Measurements from ENCODE around the gene RAB37. TPM values are rescaled to one million over a fixed set of nuclear protein-coding genes. Genes with fewer than 3 reads are reported as not detected.

The RAB37 gene
- total and polyA plus RNA-seq, 2 of the 13 experiments (the other 11 are each of a cell fraction or from before 2014, with no cell fraction given): 0.91 to 3.7 TPM

DNA sequence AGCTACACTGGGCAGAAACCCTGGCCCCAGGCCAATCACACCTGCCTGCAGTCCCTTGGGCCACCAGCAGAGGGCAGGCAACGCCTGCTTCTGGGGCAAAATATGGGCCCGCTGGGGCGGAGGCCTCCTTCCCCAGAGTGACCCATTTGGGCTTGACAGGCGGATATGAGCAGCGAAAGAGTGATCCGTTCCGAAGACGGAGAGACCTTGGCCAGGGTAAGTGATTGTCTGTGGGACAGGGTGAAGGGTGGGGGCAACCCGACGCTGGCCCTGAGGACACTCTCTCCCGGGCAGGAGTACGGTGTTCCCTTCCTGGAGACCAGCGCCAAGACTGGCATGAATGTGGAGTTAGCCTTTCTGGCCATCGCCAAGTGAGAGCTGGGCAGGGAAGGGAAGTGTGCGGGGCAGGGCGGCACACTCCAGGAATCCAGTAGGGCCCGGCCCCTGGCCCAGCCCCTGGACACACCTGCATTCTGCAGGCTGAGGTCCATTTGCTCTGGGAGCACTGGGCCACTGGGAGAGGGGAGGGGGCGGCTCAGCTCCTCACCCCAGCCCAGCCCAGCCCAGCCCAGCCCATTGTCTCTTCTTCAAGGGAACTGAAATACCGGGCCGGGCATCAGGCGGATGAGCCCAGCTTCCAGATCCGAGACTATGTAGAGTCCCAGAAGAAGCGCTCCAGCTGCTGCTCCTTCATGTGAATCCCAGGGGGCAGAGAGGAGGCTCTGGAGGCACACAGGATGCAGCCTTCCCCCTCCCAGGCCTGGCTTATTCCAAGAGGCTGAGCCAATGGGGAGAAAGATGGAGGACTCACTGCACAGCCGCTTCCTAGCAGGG lies 7.9 kb downstream of the RAB37 start (continued):
- no peak for TF ChIP-seq SSRP1 (CRISPR knock-in tag; IDR thresholded peaks at IDR 0.05)
- TF ChIP-seq, protein P1, sequence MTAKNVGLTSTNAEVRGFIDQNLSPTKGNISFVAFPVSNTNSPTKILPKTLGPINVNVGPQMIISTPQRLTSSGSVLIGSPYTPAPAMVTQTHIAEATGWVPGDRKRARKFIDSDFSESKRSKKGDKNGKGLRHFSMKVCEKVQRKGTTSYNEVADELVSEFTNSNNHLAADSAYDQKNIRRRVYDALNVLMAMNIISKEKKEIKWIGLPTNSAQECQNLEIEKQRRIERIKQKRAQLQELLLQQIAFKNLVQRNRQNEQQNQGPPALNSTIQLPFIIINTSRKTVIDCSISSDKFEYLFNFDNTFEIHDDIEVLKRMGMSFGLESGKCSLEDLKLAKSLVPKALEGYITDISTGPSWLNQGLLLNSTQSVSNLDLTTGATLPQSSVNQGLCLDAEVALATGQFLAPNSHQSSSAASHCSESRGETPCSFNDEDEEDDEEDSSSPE (CRISPR knock-in tag; IDR thresholded peaks at IDR 0.05): peak; percentile 59; the same call in 1 of the 2 replicates
- peak; percentile 33; the same call in 1 of the 2 replicates for TF ChIP-seq NFYB (CRISPR knock-in tag; IDR thresholded peaks at IDR 0.05)
- TF ChIP-seq SRSF4 (IDR thresholded peaks at IDR 0.05; ENCODE audit: low read depth, low read length, poor library complexity, severe bottlenecking): no peak
- TF ChIP-seq GMEB1 (CRISPR knock-in tag; IDR thresholded peaks at IDR 0.05; ENCODE audit: borderline replicate concordance): peak; percentile 39; the same call in 1 of the 2 replicates
- TF ChIP-seq, protein P2, sequence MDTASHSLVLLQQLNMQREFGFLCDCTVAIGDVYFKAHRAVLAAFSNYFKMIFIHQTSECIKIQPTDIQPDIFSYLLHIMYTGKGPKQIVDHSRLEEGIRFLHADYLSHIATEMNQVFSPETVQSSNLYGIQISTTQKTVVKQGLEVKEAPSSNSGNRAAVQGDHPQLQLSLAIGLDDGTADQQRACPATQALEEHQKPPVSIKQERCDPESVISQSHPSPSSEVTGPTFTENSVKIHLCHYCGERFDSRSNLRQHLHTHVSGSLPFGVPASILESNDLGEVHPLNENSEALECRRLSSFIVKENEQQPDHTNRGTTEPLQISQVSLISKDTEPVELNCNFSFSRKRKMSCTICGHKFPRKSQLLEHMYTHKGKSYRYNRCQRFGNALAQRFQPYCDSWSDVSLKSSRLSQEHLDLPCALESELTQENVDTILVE (CRISPR knock-in tag; IDR thresholded peaks at IDR 0.05): 0 out of 2 replicates have a peak, but pooled peaks have one; percentile 52
- TF ChIP-seq KDM2A (CRISPR knock-in tag; IDR thresholded peaks at IDR 0.05; ENCODE audit: borderline replicate concordance, low read depth): peak; percentile 97
- peak; percentile 98; the same call in 1 of the 2 replicates for TF ChIP-seq ZNF598 (CRISPR knock-in tag; IDR thresholded peaks at IDR 0.05; ENCODE audit: borderline replicate concordance)
- TF ChIP-seq CTCF (CRISPR knock-in tag; IDR thresholded peaks at IDR 0.05): peak; percentile 100
- TF ChIP-seq KDM3A (CRISPR knock-in tag; IDR thresholded peaks at IDR 0.05; ENCODE audit: low read depth): peak; percentile 87
- TF ChIP-seq, protein P3, sequence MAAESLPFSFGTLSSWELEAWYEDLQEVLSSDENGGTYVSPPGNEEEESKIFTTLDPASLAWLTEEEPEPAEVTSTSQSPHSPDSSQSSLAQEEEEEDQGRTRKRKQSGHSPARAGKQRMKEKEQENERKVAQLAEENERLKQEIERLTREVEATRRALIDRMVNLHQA (CRISPR knock-in tag; IDR thresholded peaks at IDR 0.05): 0 out of 2 replicates have a peak, but pooled peaks have one; percentile 40
- TF ChIP-seq ZNF543 (CRISPR knock-in tag; IDR thresholded peaks at IDR 0.05): no peak
- TF ChIP-seq HNRNPL (IDR thresholded peaks at IDR 0.05; ENCODE audit: low read depth, low read length): peak; percentile 88
- 0 out of 2 replicates have a peak, but pooled peaks have one; percentile 65 for TF ChIP-seq ZNF232 (CRISPR knock-in tag; IDR thresholded peaks at IDR 0.05; ENCODE audit: borderline replicate concordance)
- TF ChIP-seq ZIK1 (CRISPR knock-in tag; IDR thresholded peaks at IDR 0.05; ENCODE audit: borderline replicate concordance, low read depth): peak; percentile 74; the same call in 1 of the 2 replicates
- TF ChIP-seq POLR2G (IDR thresholded peaks at IDR 0.05; ENCODE audit: low read depth, low read length): no peak
- TF ChIP-seq HHEX (CRISPR knock-in tag; IDR thresholded peaks at IDR 0.05): no peak
- TF ChIP-seq HDAC6 (IDR thresholded peaks at IDR 0.05; ENCODE audit: low read depth, low read length): no peak
- no peak for TF ChIP-seq KDM6A (CRISPR knock-in tag; IDR thresholded peaks at IDR 0.05; ENCODE audit: low read depth)
- TF ChIP-seq RXRA (CRISPR knock-in tag; IDR thresholded peaks at IDR 0.05): 0 out of 2 replicates have a peak, but pooled peaks have one; percentile 61
- TF ChIP-seq, protein P4, sequence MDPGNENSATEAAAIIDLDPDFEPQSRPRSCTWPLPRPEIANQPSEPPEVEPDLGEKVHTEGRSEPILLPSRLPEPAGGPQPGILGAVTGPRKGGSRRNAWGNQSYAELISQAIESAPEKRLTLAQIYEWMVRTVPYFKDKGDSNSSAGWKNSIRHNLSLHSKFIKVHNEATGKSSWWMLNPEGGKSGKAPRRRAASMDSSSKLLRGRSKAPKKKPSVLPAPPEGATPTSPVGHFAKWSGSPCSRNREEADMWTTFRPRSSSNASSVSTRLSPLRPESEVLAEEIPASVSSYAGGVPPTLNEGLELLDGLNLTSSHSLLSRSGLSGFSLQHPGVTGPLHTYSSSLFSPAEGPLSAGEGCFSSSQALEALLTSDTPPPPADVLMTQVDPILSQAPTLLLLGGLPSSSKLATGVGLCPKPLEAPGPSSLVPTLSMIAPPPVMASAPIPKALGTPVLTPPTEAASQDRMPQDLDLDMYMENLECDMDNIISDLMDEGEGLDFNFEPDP (CRISPR knock-in tag; conservative IDR thresholded peaks at IDR 0.05): no peak

Data from HepG2 (cell line).